Measurements from ENCODE around the gene SNAI1.

DNA sequence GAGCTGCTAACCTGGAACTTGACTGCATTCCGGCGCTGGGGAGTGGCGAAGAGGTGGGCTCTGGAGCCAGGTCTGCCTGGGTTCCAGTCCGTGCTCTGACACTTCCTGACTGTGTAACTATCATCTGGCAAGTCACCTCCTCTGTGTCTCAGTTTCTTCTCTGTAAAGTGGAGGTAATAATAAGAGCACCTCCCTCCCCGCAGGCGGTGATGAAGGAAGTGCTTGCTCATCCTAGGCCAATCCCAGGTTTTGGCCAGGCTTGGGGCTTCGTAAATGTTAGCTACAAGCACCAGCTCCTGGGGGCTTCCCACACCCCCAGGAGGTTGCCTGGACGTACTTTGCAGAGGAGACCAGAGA, 32.8 kb downstream of the SNAI1 start:
- TF ChIP-seq, protein P1, sequence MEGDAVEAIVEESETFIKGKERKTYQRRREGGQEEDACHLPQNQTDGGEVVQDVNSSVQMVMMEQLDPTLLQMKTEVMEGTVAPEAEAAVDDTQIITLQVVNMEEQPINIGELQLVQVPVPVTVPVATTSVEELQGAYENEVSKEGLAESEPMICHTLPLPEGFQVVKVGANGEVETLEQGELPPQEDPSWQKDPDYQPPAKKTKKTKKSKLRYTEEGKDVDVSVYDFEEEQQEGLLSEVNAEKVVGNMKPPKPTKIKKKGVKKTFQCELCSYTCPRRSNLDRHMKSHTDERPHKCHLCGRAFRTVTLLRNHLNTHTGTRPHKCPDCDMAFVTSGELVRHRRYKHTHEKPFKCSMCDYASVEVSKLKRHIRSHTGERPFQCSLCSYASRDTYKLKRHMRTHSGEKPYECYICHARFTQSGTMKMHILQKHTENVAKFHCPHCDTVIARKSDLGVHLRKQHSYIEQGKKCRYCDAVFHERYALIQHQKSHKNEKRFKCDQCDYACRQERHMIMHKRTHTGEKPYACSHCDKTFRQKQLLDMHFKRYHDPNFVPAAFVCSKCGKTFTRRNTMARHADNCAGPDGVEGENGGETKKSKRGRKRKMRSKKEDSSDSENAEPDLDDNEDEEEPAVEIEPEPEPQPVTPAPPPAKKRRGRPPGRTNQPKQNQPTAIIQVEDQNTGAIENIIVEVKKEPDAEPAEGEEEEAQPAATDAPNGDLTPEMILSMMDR (IDR thresholded peaks at IDR 0.05), result no peak
- TF ChIP-seq POLR2A (IDR thresholded peaks at IDR 0.05), result no peak

Measured in body of pancreas (tissue), 4 donors.